NCI-H2081 (cell line): Measurements from ENCODE around the gene IMP3.
"Not testable (repeated sequence)": the region's sequence is repeated elsewhere in the genome, so short reads cannot be mapped to it uniquely, and the experiment has no call there.

ENCODE experiments used
- DNase-seq, 2 experiments: peaks; one replicate each; lab custom pipeline; 2025; lab: John Stamatoyannopoulos, UW

The IMP3 gene

DNA sequence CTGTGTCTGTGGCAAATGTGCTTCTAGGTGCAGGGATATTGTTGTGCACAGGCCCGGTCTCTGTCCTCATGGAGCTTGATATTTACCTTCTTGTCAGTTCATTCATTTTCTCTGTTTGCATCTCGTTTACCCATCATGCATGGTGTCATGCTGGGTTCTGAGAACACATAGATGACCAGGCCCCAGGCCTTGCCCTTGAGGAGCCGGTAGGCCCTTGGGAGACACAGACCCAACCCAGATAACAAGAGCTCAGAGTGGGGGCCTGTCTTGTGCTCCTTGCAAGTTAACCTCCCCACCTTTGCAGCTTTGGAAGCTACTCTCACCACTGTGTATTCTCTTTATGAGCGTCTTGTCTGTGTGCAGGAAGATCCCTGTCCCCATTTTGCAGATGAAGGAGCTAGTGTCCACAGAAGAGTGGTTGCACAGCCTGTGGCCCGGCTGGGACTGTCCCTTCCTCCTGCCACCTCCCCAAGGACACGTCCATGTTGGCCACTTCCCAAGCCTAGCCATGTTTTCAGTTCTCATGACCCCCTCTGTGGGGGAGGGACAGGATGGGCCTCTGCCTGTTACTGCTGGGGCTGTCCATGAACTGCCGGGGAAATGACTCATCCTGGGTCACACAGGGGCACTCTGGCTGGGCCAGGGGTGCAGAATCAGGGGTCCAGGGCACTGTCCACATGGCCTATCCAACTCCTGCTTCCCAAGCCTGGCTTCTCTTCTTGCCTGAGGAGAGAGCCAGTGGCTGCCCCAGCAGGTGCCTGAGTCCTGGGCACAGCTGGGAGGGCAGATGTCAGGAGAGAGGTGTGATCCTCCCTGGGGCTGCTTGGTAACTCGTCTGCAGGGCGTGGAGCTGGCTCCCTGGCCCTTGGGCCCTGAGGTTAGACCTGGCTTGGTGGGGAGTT is 11.1 kb upstream of the IMP3 start:
- no peak for DNase-seq

DNA sequence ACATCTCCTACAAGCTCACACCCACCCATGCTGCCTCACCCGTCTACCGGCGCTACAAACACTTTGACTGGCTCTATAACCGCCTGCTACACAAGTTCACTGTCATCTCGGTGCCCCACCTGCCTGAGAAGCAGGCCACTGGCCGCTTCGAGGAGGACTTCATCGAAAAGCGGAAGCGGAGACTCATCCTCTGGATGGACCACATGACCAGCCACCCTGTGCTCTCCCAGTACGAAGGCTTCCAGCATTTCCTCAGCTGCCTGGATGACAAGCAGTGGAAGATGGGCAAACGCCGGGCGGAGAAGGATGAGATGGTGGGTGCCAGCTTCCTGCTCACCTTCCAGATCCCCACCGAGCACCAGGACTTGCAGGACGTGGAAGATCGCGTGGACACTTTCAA is 9.8 kb upstream of the IMP3 start:
- DNase-seq = no peak

DNA sequence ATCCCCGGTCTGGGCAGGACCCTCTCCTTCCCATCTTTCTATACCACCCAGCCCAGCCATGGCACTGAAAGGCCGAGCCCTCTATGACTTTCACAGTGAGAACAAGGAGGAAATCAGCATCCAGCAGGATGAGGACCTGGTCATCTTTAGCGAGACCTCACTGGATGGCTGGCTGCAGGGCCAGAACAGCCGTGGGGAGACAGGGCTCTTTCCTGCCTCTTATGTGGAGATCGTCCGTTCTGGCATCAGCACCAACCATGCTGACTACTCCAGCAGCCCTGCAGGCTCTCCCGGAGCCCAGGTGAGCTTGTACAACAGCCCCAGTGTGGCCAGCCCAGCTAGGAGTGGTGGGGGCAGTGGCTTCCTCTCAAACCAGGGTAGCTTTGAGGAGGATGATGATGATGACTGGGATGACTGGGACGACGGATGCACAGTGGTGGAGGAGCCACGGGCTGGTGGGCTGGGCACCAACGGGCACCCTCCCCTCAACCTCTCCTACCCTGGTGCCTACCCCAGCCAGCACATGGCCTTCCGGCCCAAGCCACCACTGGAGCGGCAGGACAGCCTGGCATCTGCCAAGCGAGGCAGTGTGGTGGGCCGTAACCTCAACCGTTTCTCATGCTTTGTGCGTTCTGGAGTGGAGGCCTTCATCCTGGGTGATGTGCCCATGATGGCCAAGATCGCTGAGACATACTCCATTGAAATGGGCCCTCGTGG is 9.2 kb upstream of the IMP3 start:
- DNase-seq = no peak

DNA sequence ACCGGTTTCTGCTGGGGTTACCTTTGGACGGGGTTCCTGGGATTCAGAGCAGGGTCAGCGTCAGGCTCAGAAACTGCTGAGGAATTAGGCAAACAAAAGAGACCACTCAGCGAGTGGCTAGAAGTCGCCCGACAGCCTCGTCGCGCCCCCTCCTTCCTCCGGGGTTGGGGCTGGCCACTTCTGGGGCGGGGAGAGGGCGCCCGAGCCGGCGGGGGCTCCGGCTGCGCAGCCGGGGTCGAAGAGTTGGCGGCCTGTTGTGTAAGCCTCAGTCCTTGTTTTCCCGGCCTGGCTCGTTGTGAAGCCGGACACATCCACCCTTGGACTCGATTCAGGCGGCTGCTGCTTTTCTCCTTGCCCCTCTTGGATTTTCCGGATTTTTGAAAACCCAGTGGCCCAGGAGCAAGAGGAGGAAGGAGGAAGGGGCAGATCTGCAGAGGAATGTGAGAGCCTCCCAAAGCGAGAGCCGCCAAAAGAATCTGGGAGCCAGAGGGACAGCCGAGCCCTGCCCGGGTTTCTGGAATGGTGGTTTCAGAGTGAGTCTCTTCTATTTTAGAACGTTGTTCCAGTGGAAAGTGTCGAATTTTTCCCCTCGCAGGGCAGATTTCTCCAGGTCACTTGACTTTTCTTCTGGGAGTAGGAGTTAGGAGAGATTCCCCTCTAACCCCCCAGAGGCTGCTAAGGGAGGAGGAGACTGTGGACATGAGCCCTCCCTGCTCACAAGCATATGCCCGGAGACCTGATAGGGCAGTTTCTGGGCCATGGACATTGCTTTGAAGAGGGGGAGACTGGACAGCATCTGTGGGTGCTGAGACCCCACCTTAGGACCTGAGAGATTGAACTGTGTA is 8.4 kb upstream of the IMP3 start:
- no peak for DNase-seq

DNA sequence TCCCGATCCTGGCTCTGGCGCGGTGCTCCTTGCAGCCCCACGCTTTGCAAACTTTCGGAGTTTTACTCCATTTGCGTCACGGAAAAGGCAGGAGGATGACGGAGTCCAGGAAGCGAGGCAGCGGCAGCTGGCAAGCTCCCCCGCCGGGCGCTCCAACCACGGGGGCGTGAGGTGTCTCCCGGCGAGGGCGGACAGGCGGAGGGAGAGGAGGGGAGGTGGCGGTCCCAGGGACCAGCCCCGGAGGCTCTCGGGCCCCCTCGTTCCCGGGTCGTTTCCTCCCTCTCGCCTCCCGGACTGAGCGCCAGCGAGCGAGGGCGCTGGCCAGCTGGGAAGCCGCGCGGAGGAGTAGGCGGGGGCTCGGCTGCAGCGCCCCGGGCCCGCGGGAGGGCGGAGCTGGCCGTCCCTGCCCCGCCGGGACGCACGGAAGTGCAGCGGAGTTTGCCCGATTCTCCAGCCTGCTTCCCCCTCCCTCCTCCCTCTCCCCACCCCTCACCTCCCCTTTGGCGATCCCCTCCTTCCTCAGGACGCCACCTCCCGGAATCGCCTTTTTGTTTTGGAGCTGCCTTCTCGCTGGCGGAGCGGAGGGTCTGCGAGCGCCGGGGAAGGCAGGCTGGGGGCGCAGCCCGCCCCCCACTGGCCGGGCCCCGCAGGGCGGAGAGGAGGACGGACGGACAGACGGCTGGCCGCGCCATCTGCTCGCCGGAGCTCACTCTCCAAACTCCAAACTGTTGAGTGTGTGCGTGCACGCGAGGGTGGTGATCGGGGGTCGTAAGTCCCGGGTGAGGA is 7.5 kb upstream of the IMP3 start, which contains the start of gene SNX33:
Gene SNX33, plus strand, starts transcription at position 543 of the 786 bp plus-strand sequence. CDS start 1,191 bp downstream, outside the sequence.
- DNase-seq = peak; percentile 34 to 63

DNA sequence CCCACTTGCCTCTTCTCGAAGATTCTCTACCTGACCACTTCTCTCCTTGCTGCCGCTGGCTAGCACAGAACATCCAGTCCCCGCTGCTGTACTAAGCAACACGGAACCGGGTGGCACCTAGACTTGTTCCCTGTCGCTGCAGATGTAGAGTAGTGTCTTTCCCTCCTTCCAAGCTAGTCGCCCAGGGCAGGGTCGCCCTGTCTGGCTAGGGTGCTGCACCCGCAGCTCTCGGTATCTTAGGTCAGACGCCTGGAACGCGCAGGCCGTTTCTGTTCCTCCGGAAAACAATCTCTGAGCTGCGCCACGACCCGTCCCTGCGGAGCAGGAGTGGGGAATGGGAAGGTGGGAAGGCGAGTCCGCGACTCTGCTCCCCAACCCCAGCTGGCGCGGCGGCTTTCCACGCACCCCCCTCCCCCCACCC is 6.9 kb upstream of the IMP3 start:
- peak in 1 of 2 experiments; percentile 12 for DNase-seq

DNA sequence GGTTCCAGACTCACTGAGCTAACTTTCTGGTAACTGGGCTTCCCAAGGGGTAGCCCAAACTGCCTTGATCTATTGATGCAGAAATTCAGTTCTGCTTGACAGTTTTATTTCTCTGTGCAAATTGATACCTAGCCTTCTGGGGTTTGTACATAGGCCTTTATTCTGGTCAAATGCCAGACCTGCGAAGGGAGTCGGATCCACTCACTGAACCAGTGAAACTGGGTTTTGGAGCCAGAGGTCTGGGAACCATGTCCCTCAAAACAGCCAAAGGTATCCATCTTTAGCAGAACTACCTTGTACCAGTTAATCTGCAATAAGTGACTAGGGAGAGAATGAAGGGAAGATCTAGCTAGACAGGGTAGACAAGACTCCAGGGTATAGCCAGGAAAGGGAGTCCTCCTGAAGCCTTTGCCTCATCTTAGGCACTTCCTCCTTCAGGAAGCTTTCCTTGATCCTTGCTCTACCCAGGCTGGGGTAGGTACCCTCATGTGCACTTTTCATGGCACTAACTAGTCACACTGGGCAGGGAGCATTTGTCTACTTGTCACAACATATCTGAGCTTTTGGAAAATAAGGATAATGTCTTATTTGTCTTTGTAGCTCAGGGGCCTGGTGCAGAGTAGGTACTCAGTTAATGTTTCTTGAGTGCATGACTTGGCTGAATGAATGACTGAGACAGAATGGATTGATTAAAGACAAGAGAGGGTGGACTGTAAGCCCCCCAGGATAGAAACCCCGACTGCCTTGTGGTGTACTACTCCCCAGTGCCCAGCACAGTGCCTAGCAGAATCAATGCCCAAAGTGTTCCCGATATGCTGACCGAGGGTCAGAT is 6.3 kb upstream of the IMP3 start:
- no peak for DNase-seq

DNA sequence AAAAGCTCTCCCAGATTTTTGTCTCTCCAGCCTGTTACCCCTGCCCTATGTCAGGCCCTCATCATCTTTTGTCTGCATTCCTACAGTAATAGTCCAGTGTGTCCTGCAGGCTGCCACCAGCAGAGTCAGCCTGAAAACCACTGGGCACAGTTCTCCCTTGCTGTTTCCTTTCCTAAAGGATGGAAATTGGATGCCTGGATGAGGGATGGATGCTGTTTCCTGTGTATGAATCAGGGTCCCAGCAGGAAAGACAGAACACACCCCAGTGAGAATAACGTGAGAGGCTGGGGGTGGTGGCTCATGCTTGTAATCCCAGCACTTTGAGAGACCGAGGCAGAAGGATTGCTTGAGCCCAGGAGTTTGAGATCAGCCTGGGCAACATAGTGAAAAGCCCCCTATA is 4.4 kb upstream of the IMP3 start:
- no peak for DNase-seq

DNA sequence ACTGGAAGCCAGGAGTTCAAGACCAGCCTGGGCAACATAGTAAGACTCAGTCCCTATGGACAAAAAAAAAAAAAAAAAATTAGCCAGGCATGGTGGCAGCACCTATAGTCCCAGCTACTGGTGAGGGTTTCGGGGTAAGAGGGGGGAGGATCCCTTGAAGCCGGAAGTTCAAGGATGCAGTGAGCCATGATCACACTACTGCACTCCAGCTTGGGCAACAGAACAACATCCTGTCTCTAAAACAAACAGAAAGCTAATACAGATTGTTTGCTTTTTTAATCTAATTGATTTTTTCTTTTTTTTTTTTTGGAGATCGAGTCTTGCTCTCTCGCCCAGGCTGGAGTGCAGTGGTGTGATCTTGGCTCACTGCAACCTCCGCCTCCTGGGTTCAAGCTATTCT is 1.6 kb upstream of the IMP3 start:
- no peak for DNase-seq

DNA sequence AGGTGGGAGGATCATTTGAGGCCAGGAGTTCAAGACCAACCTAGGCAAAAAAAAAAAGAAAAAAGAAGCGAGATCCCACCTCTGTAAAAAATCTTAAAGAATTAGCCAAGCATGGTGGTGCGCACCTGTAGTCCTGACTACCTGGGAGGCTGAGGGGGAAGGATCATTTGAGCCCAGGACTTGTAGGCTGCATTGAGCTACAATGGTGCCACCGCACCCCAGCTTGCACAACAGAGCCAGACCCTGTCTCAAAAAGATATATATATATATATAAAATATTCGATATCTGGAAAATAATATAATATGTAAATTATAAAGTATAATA is 1.1 kb upstream of the IMP3 start:
- no peak for DNase-seq

DNA sequence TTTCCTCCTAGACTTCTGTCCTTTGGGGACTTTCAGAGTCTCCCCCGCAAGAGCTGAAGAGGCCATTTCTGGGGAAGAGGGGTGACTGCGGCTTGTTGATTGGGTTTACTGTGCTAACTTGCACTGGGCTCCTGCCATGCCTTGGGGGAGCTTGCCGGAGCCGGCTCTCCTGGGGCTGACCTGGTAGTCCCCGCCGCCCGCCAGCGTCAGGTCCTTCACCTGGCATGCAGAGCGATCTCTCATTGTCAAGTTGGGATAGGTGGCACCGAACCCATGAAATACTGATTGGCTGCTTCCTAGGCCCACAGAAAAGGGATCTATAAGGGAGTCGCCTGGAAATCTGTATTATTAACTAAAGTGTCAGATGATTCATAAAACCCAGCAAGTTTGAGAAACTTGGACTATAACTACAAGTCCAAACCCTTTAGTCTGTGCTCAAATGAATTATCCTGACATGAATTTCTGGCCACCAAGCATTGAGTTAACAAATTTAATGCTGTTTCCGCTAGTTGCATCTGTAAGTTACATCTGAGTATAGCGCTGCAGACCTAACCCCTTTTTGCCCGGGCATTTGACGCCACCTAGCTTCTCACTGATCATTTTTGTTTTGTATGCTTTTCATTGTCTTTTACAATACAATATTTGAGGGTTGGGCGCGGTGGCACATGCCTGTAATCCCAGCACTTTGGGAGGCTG is 607 bp upstream of the IMP3 start:
- peak; percentile 49 to 75 for DNase-seq

DNA sequence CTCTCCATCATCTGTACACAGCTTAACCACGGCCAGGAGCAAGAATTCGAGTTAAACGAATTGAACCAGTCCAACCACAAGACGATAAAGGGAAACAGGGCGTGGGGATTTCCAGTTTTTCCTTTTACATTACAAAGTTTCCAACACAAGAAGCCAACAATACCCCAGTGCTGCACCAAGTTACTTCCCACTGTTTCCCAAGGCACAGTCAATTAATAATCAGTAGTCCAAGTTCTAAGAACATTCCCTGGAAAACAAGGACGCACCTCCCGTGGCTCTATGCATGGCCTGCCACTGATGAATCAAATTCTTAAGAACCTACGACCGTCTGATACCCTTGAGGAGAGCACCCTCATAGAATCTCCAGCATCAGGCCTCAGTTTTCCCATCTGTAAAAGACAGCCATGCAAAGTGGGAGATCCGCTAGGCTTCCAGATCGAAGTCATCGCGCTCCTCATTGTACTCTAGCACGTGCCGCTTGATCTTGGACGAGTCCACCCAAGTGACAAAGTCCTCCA is 774 bp downstream of the IMP3 start:
- no peak for DNase-seq

DNA sequence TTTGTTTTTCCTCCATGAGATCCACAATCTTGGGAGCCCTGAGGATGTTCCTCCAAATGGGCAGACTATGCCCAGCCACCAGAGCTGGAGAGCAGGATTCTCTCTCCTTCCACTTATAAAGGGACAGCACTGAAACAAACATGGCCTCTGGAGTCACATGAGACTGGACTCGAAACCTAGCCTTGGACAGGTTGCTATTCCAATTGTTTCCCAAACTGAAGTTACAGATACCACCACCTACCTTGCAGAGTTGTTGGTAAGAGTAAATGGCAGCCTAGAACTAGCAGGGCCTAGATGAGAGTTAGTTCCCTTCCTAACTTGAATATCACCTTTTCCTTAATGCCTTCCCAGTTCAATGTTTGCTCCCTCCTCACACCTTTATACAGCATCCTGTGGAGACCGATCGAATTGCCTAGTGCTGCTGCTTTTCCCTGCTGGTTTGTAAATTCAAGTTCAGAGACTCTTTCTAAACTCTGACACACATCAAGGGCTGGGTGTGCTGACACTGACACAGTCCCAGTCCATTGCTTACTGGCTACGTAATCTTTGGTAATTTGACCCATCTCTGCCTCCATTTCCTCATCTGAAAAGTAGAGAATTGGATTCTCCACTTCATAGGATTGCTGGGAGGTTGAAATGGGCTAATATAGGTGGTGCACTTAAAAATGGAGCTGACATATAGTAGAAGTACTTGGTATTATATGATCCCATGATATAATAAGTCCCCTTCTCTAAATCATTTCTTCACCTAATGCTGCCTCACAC is 2.6 kb downstream of the IMP3 start:
- DNase-seq = no peak

DNA sequence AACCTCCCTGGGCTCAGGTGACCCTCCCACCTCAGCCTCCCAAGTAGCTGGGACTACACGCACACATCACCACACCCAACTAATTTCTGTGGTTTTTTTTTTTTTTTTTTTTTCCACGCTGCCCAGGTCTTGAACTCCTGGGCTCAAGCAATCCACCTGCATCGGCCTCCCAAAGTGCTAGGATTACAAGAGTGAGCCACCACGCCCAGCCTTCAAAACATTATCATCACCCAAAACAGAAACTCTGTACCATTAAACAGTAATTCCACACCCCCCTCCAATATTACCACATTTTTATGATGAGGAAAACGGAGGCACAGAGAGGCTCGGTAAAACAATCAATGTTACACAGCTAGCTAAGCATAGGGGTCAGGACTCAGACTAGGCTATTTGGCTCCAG is 4.0 kb downstream of the IMP3 start:
- DNase-seq = no peak

DNA sequence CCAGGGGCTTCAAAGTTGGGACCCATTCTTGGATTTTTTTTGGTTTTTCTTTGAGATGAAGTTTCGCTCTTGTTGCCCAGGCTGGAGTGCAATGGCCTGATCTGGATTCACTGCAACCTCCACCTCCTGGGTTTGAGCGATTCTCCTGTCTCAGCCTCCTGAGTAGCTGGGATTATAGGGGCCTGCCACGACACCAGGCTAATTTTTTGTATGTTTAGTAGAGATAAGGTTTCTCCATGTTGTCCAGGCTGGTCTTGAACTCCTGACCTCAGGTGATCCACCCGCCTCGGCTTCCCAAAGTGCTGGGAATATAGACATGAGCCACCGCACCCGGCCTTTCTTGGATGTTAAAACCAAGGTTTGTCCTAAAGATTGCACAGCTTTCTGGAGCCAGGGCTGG is 6.1 kb downstream of the IMP3 start:
- DNase-seq = not testable (repeated sequence)

DNA sequence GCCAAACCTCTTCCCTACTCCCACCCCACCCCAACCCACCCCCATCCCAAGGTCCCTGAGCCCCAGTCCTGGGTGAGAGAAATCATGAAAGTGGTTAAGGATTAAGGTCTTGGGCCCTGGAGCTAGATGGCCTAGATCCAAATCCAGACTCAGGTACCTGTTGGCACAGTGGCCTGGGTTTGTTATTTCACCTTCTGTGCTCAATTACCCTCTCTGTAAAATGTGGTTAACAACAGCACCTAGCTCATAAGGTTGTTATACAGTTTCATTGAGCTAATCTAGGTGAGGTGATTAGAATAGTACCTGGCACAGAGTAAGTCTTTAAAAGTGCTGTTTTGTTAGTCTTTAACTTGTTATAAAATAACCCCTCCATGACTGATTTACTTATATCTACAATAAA is 8.1 kb downstream of the IMP3 start:
- DNase-seq = no peak

DNA sequence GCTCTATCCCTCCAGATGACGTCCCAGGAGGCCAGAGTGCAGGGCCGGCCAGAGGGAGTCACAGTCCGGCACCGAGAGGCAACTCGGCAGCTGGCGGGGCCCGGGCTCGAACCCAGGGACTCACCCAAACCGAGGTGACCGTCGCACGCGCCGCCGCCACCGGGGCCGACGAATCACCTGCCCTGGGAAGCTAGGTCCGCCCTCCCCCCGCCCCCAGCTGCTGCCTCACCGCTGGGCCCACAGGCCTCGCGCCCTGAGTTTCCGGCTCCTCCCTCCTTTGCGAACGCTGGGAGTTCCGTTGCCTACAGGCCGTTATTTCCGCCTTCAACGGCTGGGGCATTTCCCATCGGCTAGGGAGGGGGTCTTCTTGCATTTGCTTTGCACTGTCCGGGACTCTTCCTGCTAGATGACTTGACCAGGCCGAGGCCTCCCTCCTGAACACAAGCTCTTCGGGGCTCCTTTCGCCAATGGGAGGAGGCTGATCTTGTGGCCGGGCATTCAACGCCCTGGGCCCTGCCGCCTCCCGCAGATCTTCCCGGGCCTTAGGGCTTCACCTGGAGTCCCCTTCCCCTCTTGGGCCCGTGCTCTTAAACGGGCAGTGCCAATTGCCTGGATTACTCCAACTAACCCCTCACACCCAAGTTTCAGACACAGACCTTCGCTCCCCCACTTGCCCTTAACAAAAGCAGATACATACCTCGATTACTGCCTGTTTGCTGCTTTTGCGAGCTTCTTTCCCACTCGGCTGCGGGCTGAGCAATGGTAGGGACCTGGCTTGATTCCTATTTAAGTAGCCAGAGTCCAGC is 14.3 kb downstream of the IMP3 start, which contains the start of gene SNUPN:
Gene SNUPN, minus strand, starts transcription at position 184 of the 806 bp plus-strand sequence. CDS start 4,674 bp downstream, outside the sequence.
- peak; percentile 92 to 93 for DNase-seq

DNA sequence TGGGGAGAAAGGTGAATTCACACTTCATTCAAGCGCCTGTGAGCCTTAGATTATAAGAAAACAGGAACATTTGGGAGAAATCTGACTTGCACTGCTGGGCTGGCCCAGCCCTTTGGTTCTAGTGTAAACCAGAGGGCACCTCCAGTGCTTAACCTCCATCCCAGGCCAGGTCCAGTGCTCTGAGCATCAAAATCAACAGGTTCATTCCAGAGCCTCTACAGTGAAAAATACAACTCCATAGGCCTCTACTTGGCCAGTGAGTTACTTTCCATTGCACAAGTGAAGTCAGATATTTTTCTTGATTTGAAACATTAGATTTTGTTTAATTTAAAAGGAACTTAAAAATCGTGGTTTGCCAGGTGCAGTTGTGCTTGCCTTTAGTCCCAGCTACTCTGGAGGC is 17.5 kb downstream of the IMP3 start:
- DNase-seq = no peak
